H1 (cell line): ENCODE measurements around the gene FJX1. TPM values are rescaled to one million over a fixed set of nuclear protein-coding genes. Genes with fewer than 3 reads are reported as not detected.

ENCODE experiments used
- FOSL1 ChIP-seq: IDR thresholded peaks from 2 replicates; pipeline ENCODE4 v1.6.1; 2011; ENCODE audit warnings: mild to moderate bottlenecking, low read depth, low read length, moderate library complexity; ENCODE audit not compliant: insufficient read depth
- NRF1 ChIP-seq: IDR thresholded peaks from 2 replicates; pipeline ENCODE4 v1.6.1; 2011; ENCODE audit warnings: mild to moderate bottlenecking, low read depth, low read length, improper control_type of control experiment
- SUZ12 ChIP-seq: fragments of 200-600 bp; sonication (generic); IDR thresholded peaks from 2 replicates; pipeline ENCODE4 v1.6.1; 2012; ENCODE audit warnings: mild to moderate bottlenecking, inconsistent platforms, low read length, moderate library complexity, mixed read lengths
- TAF1 ChIP-seq: IDR thresholded peaks from 2 replicates; pipeline ENCODE4 v1.6.1; 2011; ENCODE audit warnings: mild to moderate bottlenecking, low read depth, low read length
- polyA plus RNA-seq, 7 experiments: library from polyadenylated mRNA; depleted of rRNA in 3 of 7; stranded (reverse) in 5 of 7; unstranded in 2 of 7; fragments of >200 nt in 5 of 7; fragments of 200-250 nt in 2 of 7; gene quantifications; 1 replicate in 5 of 7; 2 replicates in 1 of 7; 4 replicates in 1 of 7; pipeline versions ENCODE4 v1.2.1 to v1.2.3, GENCODE V29; 2011 to 2013; ENCODE audit warnings: missing spikeins in 2 of 7, mixed read lengths in 2 of 7
- total RNA-seq: library from RNA; stranded (reverse); fragmentation: NEBNext Ultra II Directional; extraction: Animal tissue kit (Norgen Biotek cat#: 25700); gene quantifications from 2 replicates; pipeline ENCODE4 v1.2.1, GENCODE V29; 2021
- TF ChIP-seq, protein P1 (sequence below): IDR thresholded peaks from 2 replicates; pipeline ENCODE4 v1.6.1; 2012; ENCODE audit warnings: inconsistent platforms

FJX1 gene
- total and polyA plus RNA-seq, 2 of the 8 experiments (the other 6 are each of a cell fraction or from before 2014, with no cell fraction given), result 6.3 to 13.3 TPM

DNA sequence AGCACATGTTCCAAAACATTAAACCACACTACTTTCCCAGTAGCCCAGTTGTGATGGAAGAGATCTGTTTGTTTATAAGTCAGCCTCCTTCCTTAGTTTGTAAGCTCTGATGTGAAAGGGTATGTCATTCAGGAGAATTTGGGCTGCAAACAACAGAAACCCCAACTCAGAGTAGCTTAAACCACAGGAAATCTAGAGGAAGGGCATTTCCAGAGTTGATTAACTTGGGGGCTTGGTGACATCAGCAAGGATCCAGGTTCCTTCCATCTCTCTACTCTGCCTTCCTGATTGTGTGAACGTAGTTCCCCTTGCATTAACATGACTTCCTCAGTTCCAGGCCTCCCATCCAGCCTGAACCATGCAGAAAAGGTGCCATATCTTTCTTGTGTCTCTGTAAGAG is 6.5 kb upstream of the FJX1 start (continued):
- TF ChIP-seq TAF1 (no peak), NRF1 (no peak), SUZ12 (no peak), FOSL1 (no peak)
- TF ChIP-seq, protein P1, sequence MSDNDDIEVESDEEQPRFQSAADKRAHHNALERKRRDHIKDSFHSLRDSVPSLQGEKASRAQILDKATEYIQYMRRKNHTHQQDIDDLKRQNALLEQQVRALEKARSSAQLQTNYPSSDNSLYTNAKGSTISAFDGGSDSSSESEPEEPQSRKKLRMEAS, result no peak
